HG03060 (cell line): ENCODE measurements around the gene HORMAD2.

ENCODE experiments used
- ATAC-seq: cut with Tn5 transposase; IDR thresholded peaks from one replicate; pipeline ENCODE4 v1.9.1; 2021; ENCODE audit warnings: low read depth, moderate number of reproducible peaks; ENCODE audit not compliant: unreplicated experiment

HORMAD2 gene

DNA sequence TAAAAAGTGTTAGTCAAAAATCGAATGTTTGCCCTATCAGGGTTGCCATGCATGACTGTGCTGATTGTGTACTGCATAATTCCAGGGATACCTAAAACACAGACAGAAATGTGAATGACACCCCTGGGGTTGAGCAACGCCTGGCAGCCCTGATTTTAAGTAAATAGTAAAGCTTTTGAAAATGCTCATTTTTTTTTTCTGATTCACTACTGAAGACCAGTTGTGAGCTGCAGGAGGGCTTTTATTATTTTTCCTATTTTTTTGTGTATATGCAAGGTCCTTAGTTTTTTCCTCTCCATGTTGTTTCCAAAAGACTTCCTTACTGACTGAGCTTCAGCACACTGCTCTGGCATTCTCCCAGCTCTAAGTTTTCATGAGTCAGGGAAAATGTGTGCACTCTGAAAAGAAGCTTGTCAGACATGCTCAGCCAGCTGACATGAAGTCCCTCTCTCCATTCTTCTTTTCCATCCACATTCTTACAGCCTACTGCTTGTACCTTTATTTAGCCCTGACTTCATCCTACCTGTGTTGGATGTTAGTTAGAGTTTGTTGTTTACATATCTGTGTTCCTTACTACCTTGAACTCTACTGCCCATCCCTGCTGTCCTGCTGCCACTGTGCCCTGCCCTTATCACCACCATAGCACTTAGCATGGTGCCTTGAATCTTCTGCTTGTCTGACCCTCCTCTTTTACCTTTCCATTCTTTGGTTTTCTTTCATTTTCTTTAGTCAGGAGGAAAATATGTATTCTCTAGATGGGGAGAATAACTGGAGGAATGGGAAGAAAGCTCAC, 79.5 kb downstream of the HORMAD2 start:
- no peak for ATAC-seq

DNA sequence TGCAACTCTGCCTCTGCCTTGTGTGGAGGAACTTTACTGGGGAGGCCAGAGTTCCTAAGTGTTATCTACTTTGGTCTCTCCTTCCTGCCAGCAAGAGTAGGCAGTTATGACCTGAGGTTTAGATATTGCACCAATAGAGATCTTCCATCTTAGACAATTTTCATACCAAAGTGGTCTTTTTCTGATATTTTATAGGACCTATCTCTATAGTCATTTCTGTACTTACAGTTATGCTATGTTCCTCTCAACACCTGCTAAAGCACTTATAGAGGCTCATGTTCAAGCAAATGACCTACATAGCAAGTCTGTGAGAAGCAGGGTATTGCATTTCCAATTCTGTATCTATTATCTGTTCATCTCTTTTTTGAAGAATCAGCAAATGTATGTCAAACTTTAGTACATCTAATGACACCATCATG, 80.8 kb downstream of the HORMAD2 start:
- no peak for ATAC-seq

DNA sequence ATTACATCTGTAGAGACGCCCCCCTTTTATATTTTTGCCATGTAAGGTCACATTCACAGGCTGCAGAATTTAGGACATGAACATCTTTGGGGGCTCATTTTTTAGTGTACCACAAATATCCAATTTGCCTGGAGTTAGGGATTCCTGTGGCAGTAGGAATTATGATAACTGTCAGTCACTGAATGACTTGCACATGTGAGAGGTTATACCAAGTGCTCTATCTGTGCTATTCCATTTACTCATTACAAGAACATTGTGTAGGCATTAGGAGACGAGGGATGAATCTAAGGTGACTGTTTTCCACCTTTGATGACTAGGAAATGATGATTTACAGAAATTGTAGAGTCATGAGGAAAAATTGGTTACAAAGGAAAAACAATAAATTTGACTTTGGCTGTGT, 87.0 kb downstream of the HORMAD2 start:
- ATAC-seq, result no peak

DNA sequence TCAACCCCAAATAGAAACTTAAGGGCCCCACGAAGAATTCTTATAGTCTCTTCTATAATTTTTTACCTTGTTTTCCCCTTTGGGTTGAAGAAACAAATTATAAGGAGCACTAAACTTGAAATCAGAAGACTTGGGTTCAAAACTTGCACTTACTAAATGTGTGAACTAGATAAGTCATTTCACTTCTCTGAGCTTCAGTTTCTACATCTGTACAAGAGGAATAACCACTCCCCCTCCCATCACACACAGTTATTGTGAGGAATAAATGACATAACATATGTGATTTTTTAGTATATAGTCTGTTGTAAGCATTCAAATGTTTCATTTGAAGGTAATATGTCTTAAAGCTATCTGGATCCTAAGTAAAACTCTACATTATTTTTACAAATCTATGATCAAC, 87.5 kb downstream of the HORMAD2 start:
- ATAC-seq, result no peak

DNA sequence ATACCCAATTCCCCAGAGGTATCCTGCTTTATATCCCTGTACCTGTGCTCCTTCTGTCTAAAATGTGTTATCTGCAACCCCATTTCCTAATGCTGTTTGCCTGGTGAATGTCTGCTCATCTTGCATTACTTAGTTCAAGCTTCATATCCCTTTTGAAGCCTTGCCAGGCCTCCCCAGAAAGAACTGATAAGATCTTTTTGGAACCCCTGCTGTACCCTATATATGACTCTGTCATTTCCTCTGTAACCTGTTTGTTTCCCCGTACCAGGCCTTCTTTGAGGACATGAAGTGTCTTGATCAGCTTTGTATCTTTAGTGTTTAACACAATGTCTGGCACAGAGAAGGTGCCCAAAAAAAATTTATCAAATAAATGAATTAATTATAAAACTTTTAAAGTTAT, 88.7 kb downstream of the HORMAD2 start:
- ATAC-seq, result no peak

DNA sequence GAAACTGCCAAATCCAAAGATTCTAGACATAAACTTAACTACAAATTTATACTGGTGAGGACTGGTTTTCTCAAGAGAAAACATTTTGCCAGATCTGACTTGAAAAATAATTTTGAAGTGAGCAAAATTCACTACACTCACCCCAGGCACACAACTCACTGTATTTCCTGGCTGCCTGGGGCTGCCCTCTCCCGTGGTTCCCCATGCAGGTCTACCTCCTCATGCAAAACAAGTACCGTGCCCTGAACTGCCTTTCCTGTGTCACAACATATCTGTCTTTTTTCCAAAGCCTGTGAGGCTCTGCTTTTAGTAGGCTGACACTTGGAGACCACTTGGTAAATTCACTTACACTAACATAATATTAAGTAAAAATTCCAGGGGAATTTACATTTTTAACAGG, 89.9 kb downstream of the HORMAD2 start:
- ATAC-seq, result no peak

DNA sequence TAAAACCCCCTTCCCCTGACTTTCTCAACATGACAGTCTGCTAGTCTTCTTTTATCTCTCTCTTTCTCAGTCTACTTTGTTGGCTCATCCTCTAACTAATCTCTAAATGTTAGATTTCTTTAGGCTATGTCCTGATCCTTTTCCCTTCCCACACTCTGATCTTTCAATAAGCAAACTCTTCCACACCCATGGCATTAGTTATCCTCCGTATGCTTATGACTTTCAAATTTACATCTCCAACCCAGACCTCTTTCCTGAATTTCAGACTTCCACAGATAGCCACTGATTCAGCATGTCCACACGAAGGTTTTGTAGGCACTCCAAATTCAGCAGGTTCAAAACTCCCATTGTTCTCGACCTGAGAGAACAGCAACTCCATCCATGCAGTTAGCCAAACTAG, 90.7 kb downstream of the HORMAD2 start:
- ATAC-seq, result no peak

DNA sequence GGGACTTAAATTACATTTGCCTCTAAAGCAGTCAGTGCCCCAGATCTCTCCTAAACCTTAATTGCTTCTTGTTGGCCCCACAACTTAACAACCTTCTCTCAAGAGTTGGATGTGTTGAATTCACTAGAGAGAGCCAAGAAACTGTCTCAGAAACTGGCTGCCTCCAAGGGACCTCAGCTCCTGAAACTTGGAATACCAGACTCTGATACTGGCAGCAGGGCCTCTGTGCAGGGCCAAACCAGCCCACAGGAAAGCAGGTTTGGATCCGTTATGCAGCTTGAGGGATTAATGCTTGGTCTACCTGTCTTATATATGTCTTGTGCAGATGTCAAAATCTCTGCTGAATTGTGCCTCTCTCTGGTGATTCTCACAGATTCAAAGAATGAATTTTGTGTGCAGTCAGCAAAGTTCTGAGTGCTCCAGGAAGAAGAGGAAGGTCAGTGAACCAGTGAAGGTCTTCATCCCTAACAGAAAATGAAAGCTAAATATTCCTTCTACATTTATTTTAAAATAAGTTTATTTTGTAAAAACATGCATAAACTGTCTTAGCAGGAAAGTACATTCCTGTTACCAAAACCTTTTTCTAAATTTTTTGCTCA, 95.5 kb downstream of the HORMAD2 start:
- ATAC-seq, result no peak

DNA sequence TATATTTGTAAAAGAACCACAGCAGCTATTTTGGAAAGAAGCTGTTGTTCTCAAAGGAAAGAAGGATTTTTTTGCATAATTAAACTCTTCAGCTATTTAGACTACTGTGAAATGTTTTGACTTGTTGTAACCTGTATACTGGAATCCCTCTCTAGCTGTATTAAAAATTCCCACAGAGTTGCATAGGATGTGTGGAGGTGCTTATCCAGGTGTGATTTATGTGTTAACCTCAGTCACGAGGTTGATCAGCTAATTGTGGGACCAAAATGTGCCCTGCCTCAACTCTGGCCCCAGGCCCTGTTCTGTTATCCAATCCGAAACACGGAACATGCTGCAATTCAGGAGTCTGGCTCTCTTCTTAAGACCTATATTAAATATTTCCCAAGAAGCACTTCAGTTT, 96.2 kb downstream of the HORMAD2 start:
- no peak for ATAC-seq

DNA sequence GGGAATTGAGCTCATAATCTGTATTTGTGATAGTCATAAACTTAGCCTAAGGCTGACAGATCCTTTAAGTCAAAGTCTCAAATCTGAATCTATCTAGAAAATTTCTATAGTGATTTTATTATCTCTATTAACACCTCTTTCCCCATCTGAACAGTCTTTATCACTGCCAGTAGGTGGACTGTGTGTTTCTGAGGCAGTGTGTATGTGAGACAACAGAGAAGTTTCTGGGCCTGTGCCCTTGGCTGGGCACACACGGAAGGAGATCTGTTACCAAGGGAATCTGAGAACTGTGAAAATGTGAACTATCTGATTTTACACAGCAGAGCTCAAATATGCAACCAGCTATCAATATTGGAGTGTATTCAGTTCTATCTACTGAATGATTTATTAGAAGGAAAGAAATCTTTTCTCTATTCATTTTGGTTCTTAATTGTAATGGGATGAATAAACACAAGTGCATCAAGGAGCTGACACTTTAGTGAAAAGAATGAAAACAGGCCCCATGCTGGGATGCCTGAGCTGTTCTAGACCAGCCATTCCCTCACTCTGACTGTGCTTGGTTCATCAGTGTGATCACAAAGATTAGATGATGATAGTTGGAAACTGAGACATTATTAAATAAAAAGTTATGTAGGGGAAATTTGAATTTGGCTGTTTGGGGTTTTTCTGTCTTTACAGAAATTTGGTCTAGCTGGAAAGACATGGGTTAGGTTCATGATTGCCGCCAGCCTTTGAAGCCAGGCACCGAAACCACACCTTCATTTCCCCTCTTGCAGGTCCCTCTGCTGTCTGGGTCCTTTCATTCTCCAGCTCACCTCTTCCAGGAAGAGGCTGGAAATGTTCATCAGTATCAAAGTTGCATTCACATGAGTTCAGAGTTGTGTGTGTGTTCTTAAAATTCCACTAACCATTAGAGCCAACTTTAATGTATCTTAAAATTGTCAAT, 98.2 kb downstream of the HORMAD2 start:
- no peak for ATAC-seq

DNA sequence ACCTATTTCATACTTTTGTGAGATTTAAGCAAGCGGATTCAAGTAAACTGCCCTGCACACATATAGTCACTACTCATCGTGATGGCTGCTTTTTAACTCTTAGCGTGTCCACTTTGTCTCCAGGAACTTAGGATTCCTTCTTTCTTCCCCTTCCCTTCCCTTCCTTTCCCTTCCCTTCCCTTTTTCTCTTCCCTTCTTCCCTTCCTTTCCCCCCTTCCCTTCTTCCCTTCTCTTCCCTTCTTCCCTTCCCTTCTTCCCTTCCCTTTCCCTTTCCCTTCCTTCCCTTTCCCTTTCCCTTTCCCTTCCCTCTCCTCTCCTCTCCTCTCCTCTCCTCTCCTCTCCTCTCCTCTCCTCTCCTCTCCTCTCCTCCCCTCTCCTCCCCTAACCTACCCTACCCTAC, 100.4 kb downstream of the HORMAD2 start:
- no peak for ATAC-seq

DNA sequence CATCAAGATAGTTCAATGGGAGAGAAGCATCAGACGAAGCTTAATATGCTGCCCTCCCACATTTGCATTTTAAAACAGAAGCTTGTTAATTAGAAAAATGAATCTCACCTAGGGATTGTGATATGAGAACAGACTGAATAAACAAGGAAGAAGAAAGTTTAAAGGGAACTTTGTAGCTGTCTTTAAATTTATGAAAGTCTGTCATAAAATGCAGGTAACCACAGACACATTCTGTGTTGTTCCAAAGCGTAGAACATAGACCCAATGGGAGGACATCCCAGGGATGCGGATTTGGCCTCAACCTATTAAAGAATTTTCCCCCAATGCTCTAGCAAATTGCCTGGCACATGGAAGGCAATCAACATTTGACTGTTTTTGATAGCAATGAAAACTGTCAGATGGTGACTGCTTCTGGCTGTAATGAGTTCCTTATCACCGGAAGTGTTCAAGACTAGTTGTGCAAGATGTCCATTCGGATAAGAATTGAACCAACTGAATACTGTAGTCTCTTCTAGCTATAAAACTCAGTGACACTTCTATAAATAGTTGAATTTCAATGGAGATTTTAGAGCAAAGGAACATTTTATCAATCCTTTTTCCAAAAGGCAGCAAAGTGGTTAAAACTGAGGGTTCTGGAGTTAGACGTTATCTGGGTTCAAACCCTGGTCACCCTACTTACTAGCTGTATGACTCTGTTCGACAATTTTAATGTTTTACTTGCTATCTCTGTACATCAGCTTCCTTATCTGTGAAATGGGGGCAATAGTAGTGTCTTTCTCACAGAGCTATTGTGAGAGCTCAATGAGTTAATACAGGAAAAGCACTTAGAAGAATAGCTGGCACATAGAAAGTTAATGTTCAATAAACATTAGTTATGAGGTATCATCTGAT, 101.4 kb downstream of the HORMAD2 start:
- no peak for ATAC-seq

DNA sequence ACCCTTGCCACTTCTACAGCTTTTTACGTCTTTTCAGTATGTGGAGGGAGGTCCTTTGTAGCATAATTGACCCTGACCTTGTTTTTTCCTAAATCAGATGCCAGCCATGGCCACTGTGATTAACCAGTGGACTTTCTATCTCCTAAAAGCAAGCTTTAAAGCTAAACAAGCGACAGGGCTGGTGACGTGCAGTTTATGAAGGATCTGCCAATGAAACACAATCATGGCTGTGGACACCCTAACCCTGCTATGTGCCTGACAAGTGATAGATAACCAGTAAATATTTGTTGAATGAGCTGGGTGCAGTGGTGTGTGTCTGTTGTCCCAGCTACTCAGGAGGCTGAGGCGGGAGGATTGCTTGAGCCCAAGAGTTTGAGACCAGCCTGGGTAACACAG, 102.1 kb downstream of the HORMAD2 start:
- no peak for ATAC-seq

DNA sequence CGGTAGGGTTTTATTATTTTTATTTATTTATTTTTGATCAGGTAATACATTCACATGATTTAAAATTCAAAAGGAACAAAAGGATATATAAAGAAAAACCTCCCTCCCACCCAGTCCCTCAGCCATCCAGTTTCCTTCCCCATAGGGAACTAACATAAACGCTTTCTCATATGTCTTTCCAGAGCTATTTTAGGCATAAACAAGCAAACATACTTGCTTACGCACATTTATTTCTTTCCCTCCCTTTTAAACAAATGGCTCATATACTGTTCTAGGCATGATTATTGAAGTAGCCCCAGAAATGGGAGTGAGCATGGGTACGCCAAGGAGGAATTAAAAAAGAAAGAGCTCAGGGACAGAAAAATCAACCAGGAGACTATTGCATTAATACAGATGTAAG, 102.6 kb downstream of the HORMAD2 start:
- no peak for ATAC-seq

DNA sequence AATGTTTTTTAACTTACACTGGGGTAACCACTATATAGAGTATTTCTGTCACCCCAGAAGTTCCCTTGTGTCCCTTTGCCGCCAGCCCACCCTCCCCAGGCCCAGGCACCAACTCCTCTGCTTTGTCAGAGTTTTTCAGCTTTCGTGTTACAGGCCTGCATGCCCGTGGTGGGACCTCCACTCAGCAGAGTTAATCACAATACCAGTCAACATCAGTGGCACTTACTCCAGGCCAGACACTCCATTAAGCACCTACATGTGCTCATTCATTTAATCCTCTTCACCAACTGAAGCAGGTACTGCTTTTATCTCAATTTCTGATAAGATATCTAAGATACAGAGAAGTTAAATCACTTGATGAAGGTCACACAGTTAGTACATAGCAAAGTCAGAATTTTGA, 103.0 kb downstream of the HORMAD2 start:
- no peak for ATAC-seq

DNA sequence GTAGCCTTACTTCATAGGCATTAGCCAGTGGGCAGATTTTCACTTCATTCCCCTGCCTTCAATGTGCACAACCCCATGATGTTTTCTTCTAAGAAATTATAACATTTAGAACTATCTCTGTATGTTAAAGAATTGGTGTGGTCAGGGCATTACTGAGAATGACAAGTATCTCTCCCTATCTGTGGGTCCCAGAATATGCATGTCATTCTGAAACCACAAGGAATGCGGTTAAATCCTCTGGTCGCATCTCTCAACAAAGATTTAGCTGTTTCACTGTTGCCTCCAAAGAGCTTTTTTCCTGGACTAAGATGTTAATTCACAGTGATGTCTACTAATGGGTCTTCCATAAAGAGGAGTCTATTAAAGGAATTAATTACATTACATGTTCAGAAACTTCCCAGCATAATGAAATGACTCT, 103.6 kb downstream of the HORMAD2 start:
- no peak for ATAC-seq

DNA sequence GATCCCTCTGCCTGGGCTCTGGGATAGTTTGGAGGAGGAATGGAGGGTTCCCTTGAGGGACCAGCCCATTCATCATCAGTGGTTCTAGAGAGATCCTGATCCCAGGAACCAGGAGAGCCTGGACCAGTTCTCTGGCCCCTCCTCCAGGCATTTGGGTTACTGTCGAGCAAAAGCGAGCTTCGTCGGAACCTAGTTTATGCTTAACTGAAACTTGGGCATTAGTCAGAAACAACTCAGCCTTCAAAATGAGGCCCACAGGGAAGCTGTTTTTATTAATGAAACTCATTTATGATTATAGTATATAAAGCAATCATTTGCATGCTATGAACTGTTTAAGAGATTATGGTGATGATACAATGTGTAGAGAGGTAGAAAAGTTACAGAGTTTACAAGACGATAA, 104.9 kb downstream of the HORMAD2 start:
- ATAC-seq, result no peak

DNA sequence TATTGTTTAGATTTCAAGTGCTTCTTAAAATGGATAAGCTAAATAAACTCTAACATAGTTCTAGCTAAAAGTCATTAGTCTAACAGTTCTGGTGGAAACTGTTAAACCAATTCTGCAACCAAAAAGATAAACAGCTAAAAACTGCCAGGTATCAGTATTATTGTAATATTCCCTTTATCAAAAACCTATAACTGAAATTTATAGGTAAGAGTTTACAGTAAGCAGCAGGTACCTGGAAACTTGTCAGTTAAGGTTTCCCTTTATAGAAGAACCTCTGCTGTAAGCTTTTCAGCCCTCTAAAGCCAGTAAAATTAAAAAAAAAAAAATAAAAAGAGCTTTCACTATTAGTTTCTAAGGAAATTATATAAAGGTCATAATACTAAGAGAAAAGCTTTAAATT, 105.3 kb downstream of the HORMAD2 start:
- ATAC-seq, result no peak

DNA sequence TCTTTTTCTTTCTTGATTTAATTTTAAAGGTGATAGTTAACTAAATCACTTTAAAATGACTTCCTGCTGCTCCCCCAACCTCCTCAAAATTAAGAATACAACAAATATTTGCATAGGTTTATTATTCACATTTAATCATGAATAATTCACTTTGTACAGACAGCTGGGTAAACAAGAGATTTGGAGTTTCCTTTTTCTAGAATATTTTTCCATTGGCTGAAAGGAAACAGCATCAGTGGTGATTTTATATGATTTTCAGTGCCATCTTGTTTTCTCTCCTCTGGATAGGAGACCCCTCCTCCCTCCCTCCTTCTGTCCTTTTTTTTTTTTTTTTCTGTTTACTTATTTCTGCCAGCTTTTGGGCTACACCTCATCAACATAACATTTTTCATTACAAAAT, 105.8 kb downstream of the HORMAD2 start:
- no peak for ATAC-seq

DNA sequence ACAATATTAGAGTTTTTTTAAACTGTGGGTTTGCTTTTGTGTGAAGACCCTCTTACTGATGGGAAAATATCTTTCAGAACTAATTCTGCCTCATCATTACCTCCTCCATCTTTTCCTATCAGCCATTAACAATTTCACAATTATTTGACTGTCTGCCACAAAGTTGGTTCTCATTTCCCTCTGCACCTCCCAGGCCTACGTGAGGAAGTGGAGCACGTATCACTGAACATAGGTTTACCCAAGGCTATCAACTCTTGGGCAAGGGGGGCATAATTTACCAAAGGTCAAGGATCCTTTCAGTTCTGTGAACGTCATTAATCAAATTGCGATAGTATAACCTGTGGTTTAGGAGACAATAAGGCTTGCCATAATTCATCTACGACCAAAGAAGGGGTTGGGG, 106.2 kb downstream of the HORMAD2 start:
- ATAC-seq, result no peak
